NT2/D1 (cell line): ENCODE measurements around the gene KIAA0513.

Experiments
- DNase-seq: peaks from one replicate; pipeline ENCODE4 v3.0.0-alpha.2; 2011; ENCODE audit warnings: low read depth, low spot score
- H3K27me3 ChIP-seq: 2 replicates; pipeline ENCODE4 v1.6.0; 2011; ENCODE audit warnings: mild to moderate bottlenecking; ENCODE audit not compliant: insufficient read length, insufficient read depth
- H3K36me3 ChIP-seq: 2 replicates; pipeline ENCODE4 v1.6.1; 2011; ENCODE audit warnings: mild to moderate bottlenecking, low read length, mixed read lengths; ENCODE audit not compliant: insufficient read depth, insufficient read length
- H3K4me1 ChIP-seq: 2 replicates; pipeline ENCODE4 v1.5.1; 2011; ENCODE audit not compliant: insufficient read depth, insufficient read length
- H3K4me3 ChIP-seq: 2 replicates; pipeline ENCODE4 v1.5.1; 2011; ENCODE audit warnings: low read depth; ENCODE audit not compliant: insufficient read length
- H3K9ac ChIP-seq: 2 replicates; pipeline ENCODE4 v1.6.0; 2011; ENCODE audit warnings: low read depth; ENCODE audit not compliant: insufficient read length
- H3K9me3 ChIP-seq: 2 replicates; pipeline ENCODE4 v1.5.1; 2011; ENCODE audit warnings: mild to moderate bottlenecking, low read length; ENCODE audit not compliant: insufficient read depth
- SUZ12 ChIP-seq: IDR thresholded peaks from 2 replicates; pipeline ENCODE4 v1.6.1; 2011; ENCODE audit not compliant: insufficient read length, insufficient read depth; ENCODE audit errors: extremely low read depth
- YY1 ChIP-seq: IDR thresholded peaks from 2 replicates; pipeline ENCODE4 v1.6.1; 2011; ENCODE audit not compliant: insufficient read length, insufficient read depth
- ZNF274 ChIP-seq: IDR thresholded peaks from 2 replicates; pipeline ENCODE4 v1.6.1; 2011; ENCODE audit warnings: mild to moderate bottlenecking, low read depth, low read length

Gene KIAA0513

DNA sequence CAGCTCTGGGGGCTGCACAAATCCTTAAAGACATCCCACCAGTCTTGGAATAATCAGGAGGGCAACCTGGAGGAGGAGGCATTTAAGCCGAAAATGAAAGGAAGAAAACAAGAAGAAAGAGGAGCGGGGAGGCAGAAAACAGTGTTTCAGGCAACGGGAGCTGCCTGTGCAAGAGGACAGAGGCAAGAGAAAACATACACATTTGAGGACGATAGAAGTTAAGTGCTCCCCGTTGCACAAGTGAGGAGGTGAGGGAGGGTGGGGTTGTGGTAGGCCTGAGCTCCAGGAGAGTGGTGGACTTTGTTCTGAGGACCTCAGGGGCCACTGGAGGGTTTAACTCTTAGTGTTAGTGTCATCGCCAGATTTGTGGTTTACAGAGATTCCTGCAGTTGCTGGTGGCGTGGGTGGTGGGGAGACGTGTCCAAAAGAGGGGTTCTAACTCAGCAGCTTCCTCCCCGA lies 112.3 kb downstream of the KIAA0513 start:
- peaks cover 26% of the 10 kb centered on the region for H3K4me1 ChIP-seq
- no peak for DNase-seq
- peaks cover 8% of the 10 kb centered on the region for H3K36me3 ChIP-seq
- no peak overlapping the region for H3K9ac ChIP-seq
- no peaks in the 10 kb centered on the region for H3K9me3 ChIP-seq
- H3K27me3 ChIP-seq, result peaks cover 12% of the 10 kb centered on the region
- TF ChIP-seq SUZ12, result no peak
- no peak for TF ChIP-seq YY1
- TF ChIP-seq ZNF274, result no peak
- H3K4me3 ChIP-seq, result no peak overlapping the region

DNA sequence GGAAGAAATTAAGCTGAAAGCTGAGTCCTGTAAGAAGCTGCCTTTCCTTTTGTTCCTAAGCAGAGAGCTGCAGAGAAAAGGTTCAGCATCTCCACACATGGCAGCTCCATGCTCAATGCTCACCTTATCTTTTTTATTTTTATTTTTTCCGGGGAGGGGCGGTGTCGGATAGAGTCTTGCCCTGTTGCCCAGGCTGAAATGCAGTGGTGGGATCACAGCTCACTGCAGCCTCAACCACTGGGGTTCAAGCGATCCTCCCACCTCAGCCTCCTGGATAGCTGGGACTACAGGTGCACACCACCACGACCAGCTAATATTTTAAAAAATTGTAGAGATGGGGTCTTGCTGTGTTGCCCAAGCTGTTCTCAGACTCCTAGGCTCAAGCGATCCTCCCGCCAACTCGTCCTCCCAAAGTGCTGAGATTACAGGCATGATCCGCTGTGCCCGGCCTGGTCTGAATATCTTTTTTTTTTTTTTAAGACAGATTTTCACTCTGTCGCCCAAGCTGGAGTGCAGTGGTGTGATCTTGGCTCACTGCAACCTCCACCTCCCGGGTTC lies 112.9 kb downstream of the KIAA0513 start:
- H3K9me3 ChIP-seq, result no peaks in the 10 kb centered on the region
- H3K4me3 ChIP-seq, result no peak overlapping the region
- peaks cover 12% of the 10 kb centered on the region for H3K27me3 ChIP-seq
- peaks cover 2% of the 10 kb centered on the region for H3K36me3 ChIP-seq
- H3K4me1 ChIP-seq, result peaks cover 25% of the 10 kb centered on the region
- no peak for DNase-seq
- no peak overlapping the region for H3K9ac ChIP-seq
- TF ChIP-seq YY1, result no peak
- TF ChIP-seq SUZ12, result no peak
- TF ChIP-seq ZNF274, result no peak

DNA sequence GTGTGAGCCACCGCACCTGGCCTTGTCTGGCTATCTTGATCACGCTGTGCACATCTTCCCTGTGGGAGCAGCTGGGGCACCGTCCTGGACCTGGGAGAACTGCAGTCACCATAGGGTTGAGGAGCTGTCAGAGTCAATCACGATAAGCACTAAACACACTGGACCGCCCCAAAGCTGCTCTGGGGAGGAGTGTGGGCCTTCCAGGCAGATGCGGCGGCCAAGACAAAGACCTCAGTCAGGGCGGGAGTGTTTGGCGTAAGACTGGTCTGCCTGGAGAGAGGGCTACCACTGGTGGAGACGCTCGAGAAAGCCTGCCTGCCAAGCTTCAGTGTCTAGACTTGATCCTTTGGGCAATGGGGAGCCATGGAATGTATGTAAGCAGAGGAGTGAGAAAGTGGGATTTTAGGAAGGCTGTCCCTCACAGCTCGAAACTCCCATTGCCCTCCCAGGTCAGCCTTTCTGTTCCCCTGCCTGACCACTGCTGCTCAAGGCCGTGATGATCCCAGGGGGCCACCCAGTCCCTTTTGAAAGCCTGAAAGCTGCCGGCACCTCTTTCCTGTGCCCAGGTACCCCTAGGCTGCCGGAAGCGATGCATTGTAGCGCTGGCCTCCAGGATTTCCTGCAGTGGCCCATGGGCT lies 114.0 kb downstream of the KIAA0513 start:
- no peaks in the 10 kb centered on the region for H3K36me3 ChIP-seq
- H3K4me3 ChIP-seq, result no peak overlapping the region
- no peak overlapping the region for H3K9ac ChIP-seq
- no peak for DNase-seq
- H3K27me3 ChIP-seq, result peaks cover 12% of the 10 kb centered on the region
- H3K4me1 ChIP-seq, result peaks cover 27% of the 10 kb centered on the region
- TF ChIP-seq ZNF274 (no peak), YY1 (no peak), SUZ12 (no peak)
- no peaks in the 10 kb centered on the region for H3K9me3 ChIP-seq

DNA sequence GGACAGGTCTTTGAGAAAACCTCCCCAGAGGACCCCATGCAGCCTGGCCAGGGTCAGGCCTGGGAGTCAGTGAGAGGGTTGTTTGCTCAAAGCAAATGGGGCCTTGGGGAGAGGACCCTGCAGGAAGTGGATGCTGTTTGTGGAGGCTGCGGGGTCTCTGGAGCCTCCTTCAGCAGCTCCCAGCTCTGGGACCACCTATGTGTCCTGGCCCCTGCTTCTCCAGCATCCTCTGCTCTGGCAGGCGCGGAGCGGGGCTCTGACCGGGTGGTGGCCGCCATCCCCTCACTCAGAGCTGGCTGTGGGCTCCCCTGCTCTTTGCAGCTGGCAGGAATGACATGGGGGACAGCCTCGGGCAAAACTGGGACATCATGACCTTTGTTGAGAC lies 114.5 kb downstream of the KIAA0513 start:
- Histone ChIP-seq H3K27me3 (peaks cover 12% of the 10 kb centered on the region), H3K4me3 (no peak overlapping the region), H3K9me3 (no peaks in the 10 kb centered on the region), H3K9ac (peak overlapping the region; percentile 54), H3K4me1 (peaks cover 31% of the 10 kb centered on the region), H3K36me3 (no peaks in the 10 kb centered on the region)
- TF ChIP-seq YY1 (no peak), ZNF274 (no peak), SUZ12 (no peak)
- no peak for DNase-seq

DNA sequence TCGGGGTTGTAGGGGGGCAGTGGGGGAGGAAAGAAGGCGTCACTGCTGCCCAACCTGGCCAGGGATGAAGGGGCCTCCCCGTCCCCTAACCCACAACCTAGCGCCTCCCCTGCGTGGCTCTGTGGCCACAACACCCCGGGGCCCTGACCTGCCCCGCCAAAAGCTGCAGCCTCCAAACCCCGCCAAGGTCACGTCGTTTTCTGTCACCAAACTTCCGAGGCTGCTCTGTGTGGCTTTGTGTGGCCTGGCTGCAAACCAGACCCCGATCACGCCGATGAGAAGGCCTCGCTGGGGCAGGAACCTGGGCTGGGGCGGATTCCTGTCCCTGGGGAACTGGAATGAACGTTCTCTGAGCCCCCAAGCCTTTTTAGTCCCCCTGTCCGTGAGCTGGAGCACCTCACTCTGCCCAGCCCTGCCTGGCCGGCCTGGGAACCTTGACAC lies 115.2 kb downstream of the KIAA0513 start:
- Histone ChIP-seq H3K27me3 (peaks cover 10% of the 10 kb centered on the region), H3K9ac (peak overlapping the region; percentile 39), H3K9me3 (no peaks in the 10 kb centered on the region), H3K4me1 (peaks cover 36% of the 10 kb centered on the region), H3K4me3 (no peak overlapping the region), H3K36me3 (no peaks in the 10 kb centered on the region)
- no peak for TF ChIP-seq SUZ12
- TF ChIP-seq YY1, result no peak
- no peak for TF ChIP-seq ZNF274
- no peak for DNase-seq
